Left cardiac atrium (tissue), 4 donors: ENCODE results near the gene RERE. TPM values are rescaled to one million over a fixed set of nuclear protein-coding genes. Genes with fewer than 3 reads are reported as not detected.
"Not testable (repeated sequence)": the region's sequence is repeated elsewhere in the genome, so short reads cannot be mapped to it uniquely, and the experiment has no call there.

Experiments used
- ATAC-seq, 2 donors: fragments of 200-7000 bp; cut with Tn5 transposase; one replicate each; pipeline ENCODE4 v1.9.1; 2020; ENCODE audit warnings: mild to moderate bottlenecking in 2 of 2, moderate library complexity in 2 of 2
- DNase-seq: peaks from one replicate; pipeline ENCODE4 v3.0.0-alpha.2; 2020
- intact Hi-C, 2 donors: fragments of 100-400 bp; cut with DNase I; formaldehyde crosslinking; loops; one replicate each; pipeline versions ENCODE4 v1.14.1 to v1.15.1; 2022 to 2023
- total RNA-seq, 2 donors: library from RNA; stranded (reverse); fragmentation: NEBNext Ultra II Directional; extraction: Animal tissue kit (Norgen Biotek cat#: 25700); gene quantifications; one replicate each; pipeline ENCODE4 v1.2.1, GENCODE V29; 2021
- donor health status: DM: no; HTN: yes; CAD: no.
- donor health status: DM: no; HTN: yes; CAD: no; lungs with severe emphysema.
- donor health status: DM: yes; HTN: yes; CAD: no.
- donor health status: Dilated cardiomyopathy.

RERE gene
- total RNA-seq, 2 donors from 2014 or later: 128 to 162 TPM

DNA sequence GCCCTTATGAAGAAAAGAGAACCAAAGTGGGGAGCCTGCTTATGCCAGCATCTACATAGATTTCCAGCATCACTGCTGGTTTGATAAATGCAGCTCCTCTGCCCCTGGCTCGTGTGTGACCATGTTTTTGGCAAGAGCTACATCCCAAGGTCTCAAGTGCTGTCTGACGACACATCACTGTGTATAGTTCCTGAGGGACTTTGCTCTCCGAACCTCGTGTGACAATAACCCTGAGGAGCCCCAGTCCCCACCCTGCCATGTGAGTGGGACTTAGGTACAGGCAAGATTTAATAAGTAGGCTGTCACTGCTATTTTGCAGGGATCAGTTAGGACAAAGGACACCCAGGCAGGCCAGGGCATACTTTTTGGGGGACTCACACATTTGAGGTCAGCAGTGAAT is 28.8 kb upstream of the RERE start:
- ATAC-seq: no peak
- intact Hi-C loops: loop anchor here in 1 of 2 donors (10.0 kb wide), 2 partner anchors 121 to 291 kb away; no protein-coding TSS in a partner anchor
- DNase-seq: no peak

DNA sequence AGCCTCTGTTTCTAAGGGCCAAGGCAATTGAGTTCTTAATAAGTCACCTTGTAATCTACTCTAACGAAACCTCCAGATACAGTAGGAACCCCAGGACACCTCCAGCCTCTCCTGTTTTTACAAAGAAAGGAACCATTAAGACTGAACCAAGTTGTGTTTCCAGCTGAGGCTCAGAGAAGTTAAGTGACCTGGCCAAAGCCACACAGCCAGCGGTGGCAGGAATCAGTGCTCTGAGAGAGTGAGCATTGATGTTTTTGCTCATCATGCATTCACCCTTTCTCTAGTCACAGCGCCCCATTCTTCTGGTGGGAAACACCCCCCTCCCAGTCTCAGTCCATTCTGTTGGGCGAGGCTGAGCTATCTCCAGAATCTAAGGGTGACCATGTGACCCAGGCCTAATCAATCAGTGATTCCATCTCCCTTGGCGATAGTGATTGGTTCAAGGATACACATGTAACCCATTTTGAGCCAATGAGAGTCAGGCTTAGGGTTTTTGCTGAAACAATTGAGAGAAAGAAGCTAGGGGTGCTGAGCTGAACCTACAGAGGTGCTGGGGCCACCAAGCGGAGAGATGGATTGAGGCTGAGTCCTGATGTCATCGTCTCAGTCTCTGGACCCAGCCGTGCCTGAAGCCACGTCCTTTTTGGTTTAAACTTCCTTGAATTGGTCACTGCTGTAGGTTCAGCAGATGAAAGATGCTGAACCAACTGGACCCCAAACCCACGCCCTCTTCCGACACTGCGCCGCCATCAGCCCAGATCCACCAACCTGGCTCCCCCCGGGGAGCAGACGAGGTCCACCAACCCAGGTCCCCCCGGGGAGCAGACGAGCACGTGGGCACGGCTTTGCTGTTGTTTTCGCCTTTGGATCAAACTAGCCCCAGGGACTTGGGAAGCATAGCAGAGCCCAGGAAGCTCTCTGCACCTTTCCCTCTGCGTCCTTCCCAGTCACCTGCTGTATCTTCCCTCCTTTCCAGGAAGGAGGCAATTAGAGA is 28.0 kb upstream of the RERE start:
- no peak for ATAC-seq
- intact Hi-C loops: loop anchor here in 1 of 2 donors (10.0 kb wide), 2 partner anchors 121 to 291 kb away; no protein-coding TSS in a partner anchor
- no peak for DNase-seq

DNA sequence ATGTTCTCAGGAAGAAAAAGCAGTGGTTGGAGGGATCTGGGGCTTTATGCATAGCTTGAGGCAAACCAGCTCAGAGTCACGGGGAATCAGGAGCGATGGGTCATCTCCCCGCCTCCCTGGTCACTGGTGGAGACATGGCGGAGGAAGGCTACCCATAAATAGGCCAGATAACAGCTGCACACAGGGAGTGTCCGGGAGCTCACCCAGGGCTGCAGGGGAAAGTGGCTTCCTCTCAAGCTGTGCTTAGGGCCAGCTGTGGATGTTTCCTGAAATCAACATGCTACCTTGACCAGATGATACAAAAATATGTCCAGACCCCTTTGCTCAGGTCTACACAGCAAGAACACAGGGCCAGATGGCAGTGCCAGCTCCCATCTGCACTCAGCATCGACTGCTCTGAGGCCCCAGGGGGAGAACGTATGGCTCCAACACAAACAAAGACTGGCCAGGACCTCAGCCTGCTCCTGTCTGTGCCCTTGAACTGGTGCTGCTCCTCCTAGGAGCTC is 27.1 kb upstream of the RERE start:
- ATAC-seq: peak in 1 of 2 donors; percentile 49
- intact Hi-C loops: loop anchor here in 1 of 2 donors (10.0 kb wide), 2 partner anchors 120 to 290 kb away; no protein-coding TSS in a partner anchor
- peak; percentile 40 for DNase-seq

DNA sequence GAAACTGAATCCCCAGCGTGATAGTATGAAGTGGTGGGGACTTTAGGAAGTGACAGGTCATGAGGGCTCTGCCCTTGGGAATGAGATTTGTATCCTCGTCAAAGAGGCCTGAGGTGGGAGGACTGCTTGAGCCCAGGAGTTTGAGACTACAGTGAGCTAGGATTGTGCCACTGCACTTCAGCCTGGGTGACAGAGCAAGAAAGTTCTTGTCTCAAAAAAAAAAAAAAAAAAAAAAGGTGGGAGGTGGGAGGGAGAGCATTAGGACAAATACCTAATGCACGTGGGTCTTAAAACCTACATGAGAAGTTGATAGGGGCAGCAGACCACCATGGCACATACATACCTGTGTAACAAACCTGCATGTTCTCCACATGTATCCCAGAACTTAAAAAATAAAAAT is 24.0 kb upstream of the RERE start:
- DNase-seq (no peak), ATAC-seq (no peak)
- intact Hi-C loops: loop anchor here in 1 of 2 donors (10.0 kb wide), 2 partner anchors 117 to 287 kb away; no protein-coding TSS in a partner anchor

DNA sequence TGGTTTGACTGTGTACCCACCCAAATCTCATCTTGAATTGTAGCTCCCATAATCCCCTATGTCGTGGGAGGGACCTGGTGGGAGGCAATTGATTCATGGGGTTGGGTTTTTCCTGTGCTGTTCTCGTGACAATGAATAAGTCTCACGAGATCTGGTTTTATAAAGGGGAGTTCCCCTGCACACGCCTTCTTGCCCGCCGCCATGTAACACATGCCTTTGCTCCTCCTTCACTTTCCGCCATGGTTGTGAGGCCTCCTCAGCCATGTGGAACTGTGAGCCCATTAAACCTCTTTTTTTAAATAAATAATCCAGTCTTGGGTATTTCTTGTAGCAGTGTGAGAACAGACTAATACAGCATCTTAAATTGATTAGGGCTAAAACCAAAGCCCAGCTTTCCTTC is 22.6 kb upstream of the RERE start:
- DNase-seq: no peak
- no peak for ATAC-seq
- intact Hi-C loops: loop anchor here in 1 of 2 donors (10.0 kb wide), 2 partner anchors 115 to 285 kb away; no protein-coding TSS in a partner anchor

DNA sequence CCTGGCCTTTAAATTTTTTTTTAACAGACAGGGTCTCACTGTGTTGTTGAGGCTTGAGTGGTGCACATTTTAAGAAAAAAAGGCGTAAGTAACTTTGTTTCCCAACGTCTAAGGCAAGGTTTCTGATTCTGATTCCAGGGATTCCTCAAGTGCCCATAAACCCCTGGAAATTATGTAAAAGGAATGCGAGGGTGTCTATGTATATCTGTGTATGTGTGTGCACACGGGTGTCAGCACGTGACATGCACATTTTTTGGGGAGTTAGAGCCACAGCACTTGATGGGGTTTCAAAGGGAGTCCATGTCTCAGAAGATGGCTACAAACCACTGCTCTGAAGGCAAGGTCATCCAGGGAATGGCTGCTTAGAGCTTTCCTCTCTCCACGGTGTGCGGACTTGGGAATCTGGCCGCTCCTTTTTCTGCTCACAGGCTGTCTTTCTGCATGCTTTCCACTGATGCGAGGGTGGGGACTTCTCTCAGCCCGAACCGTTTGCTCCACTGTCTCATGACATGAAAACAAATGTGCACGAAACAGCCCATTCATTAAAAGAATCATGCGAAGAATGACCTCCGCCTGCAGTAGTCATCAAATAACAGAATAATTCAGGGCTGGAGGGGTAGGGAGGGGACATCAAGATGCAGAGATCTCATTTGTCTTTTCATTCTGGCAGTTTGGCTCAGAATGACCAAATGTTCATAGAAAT is 18.7 kb upstream of the RERE start:
- DNase-seq: no peak
- intact Hi-C loops: no loop called here

DNA sequence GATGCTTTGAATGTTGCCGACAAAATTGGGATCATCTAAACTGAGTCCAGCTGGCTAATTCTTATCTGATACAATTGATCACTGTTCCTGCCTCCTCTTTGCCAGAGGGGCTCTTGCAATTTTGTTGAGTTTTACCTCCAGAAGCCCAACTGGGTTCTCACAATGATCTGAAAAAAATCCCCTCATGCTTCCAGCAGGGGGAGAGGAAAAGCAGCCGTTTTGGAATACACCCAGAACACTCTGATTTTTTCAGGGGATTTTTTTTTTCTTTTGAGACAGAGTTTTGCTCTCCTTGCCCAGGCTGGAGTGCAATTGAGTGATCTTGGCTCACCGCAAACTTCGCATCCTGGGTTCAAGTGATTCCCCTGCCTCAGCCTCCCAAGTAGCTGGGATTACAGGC is 13.9 kb upstream of the RERE start:
- intact Hi-C loops: no loop called here
- DNase-seq: no peak
- no peak for ATAC-seq

More for the DNA sequence above, 18.7 kb upstream of the RERE start:
- ATAC-seq: no peak

DNA sequence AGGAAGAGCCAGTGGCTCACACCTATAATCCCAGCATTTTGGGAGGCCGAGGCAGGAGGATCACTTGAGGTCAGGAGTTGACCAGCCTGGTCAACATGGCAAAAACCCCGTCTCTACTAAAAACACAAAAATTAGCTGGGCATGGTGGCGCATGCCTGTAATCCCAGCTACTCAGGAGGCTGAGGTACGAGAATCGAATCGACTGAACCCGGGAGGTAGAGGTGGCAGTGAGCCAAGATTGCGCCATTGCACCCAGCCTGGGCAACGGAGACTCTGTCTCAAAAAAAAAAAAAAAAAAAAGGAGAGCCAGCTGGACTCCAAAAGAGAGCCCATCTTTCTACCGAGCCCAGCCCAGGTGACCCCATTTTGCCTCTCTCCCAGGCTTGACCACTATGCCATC is 13.3 kb upstream of the RERE start:
- DNase-seq, intact Hi-C loops, ATAC-seq: not testable (repeated sequence)

DNA sequence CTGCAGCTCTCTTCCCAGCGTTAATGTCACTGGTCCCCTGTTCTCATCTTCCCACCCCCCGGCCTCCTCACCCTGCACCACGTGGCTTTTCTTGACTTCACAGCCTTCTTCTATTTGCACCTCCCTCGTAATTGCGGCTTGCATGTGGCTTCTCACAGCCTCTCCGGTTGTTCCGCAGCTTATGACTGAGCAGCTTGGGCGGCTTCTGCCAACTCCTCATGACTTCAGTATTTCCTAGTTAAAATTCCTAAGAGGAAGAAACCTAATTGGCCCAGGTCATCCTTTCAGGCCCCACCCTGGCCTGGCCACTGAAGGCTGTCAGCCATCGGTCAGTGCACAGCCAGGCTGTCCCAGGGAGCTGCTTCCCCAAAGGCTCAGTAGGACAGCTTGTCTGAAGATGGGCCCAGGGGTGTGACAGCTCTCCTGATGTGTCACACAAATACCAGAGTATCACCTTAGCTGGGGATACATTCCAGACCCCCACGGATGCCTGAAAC is 8.6 kb upstream of the RERE start:
- intact Hi-C loops: no loop called here
- DNase-seq (peak; percentile 55), ATAC-seq (peak in 1 of 2 donors; percentile 55)

DNA sequence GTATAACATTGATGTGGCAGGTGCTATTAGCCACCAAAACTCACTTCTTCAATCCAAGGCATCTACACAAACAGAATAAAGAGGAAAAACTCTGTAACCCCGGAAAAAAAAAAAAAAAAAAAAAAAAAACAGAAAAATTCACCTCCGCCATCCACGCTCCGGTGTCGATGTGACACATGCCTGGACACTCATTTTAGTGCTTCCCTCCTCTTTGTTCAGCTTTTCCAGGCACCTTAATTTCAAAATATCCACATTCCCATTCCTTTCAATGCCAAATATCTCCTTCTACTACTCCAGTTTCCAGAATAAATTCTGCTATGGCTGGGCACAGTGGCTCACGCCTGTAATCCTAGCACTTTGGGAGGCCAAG is 5.8 kb upstream of the RERE start:
- no peak for ATAC-seq
- intact Hi-C loops: no loop called here
- no peak for DNase-seq

DNA sequence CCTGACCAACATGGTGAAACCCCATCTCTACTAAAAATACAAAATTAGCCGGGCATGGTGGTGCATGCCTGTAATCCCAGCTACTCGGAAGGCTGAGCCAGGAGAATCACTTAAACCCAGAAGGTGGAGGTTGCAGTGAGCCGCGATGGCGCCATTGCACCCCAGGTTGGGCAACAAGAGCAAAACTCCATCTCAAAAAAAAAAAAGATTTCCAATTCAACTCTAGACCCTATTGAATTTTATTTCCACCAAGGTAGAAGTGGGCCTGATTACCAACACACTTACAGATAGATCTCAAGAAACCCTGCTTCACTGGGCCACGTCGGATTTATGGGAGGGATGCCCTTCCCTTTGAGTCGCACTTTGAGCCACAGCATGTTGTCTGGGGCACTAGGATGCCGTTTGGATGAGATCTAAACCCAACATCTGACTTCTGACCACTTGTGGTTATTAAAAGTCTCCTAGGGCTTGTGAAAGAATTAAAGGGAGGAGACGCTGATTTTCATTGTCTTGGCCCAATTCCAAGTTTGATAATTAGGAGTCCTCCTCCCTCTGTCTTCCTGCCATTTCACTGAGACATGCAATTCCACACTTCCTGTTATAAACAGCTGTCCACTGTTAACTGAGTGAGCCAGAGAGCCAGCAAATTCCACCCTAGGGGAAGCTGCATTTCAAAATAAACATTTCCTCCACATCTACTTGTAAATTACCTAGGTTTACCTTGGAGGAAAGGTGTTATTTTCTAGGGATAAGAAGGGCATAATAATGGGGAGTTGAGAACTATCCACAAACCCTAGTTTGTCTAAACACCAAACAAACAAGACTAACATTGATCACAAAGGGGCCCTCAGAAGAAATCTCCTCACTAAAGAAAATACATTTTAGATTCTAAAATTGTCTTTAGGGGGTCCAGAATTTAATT is 5.2 kb upstream of the RERE start:
- ATAC-seq (peak; percentile 63 to 80), DNase-seq (no peak)
- intact Hi-C loops: no loop called here

DNA sequence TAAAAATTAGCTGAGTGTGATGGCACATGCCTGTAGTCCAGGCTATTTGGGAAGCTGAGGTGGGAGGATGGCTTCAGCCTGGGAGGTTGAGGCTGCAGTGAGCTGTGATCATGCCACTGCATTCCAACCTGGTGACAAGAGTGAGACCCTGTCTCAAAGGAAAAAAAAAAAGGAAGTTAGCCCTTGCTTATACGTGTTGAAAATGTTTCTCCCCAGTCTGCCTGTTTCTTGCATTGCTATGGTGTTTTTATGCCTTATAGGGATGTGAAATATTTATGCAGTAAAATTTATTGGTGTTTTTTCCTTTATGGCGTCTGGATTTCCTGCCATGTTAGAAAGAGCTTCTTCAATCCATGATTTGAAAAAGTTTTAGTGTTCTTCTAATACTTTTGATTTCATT is 3.6 kb upstream of the RERE start:
- DNase-seq: no peak
- no peak for ATAC-seq
- intact Hi-C loops: no loop called here

DNA sequence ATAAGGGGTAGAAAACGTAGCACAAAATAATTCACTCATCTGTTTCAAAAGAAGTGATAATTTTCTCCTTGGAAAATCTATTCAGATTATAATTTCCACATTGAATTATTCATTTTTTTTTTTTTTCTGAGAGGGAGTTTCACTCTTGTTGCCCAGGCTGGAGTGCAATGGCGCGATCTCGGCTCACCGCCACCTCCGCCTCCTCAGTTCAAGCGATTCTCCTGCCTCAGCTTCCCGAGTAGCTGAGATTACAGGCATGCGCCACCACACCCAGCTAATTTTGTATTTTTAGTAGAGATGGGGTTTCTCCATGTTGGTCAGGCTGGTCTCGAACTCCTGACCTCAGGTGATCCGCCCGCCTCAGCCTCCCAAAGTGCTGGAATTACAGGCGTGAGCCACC is 1.3 kb upstream of the RERE start:
- ATAC-seq, intact Hi-C loops, DNase-seq: not testable (repeated sequence)

DNA sequence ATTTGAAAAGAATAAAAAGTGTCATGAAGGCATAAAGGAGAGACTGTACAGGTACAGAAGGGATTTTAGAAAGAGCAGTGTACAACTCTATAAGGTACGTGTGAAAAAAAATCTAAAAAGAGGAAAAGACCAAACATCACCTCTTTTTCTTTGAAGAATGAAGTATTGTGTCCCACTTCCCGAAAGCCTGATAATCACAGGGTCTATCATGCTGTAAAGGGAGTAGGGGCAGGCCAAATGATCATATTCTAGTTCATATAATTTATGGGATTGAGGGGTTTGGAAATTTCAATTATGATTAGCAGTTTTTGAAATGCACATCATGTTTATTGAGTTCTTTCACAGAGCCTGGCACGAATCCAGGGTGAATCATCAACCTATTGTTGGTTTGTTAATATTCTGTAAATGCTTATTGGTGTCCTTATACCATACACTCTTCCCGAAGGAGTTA is 910 bp upstream of the RERE start:
- no peak for ATAC-seq
- intact Hi-C loops: no loop called here
- peak; percentile 62 for DNase-seq

DNA sequence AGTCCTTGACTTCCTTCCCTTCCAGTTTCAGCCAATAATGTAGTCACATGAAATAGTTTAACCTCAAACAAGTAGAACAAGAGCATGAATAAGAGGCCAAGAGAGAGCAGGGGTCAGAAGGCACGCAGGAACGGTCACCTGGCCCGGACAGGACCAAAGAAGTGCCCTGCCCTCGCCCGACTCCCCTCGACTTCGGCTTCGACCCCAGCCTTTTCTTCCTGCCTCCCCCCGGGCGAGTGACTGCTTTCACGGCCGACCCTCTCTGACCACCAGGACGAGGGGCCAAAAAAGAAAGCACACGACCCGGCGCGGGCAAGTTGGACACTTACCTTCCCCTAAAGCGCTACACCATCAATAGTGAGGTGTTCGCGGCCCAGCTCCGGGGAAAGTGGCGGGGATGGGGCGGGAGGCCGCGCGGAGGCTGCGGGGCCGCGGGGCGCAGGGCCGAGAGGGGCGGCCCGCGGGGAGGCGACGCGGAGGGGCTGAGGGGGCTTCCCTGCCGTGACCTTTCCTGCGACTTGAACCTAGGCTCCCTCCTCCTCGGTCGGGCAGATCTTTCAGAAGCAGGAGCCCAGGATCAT is 519 bp downstream of the RERE start:
- intact Hi-C loops: no loop called here
- ATAC-seq (peak; percentile 19 to 44), DNase-seq (peak; percentile 29)

DNA sequence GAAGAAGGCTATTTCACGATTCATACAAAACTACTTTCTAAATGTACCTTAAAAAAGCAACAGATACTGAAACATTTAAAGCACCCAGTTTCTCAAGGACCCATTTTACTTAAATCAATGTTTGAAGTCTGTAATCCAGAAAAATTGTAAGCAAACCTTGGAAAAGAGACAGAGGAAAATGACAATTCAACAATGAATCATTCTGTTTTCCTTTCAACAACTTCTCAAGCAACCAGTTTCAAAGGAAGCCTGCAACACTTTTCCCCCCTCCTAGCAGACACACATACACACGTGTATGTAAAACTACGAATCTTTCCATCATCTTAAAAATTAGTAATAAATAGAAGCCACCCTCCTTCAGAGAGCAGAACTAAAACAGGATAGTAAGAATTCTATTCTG is 1.2 kb downstream of the RERE start:
- ATAC-seq (no peak), DNase-seq (no peak)
- intact Hi-C loops: no loop called here

DNA sequence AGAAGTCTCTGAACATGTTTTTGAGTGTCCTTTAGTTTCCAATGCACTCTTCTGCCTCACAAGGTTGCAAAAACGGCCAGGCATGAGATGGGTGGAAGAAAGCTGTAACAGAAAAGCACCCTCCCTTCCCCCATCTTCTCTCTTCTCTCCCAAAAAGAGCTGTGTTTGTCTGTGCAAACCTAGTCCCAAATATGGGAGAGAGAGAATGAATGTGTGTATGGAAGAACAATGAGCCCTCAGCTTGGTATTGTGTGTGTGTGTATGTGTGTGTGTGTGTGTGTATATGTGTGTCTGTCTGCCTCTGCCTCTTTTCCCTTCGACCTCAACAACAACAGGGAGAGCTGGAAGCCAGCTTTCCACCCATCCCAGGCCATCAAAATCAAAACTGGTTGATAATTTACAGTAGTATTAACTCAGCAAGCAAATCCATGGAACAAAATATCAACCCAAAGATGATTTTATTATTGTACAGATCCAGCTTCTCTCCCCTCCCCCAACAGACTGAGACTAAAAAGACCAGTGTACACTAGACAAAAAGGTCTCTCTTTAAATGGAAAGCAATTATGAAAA is 1.8 kb downstream of the RERE start:
- intact Hi-C loops: no loop called here
- DNase-seq: no peak
- no peak for ATAC-seq

DNA sequence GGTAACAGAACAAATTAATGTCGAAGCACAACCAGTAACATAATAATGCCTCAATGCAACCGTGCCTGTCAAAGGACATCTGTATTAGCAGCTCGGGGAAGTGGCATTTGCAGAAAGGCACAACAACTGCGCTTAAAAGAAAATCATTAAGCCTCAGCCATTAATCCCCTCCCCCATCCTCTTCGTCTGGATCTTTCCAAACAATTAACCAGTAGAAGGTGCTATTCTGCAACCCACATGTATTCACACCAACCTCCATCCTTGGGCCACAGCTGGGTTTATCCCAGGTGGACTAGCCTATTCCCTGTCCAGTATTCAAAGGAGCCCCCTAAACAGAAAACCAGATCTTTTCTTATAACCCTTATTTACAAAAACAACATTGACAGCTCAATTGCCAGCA is 2.6 kb downstream of the RERE start:
- intact Hi-C loops: no loop called here
- DNase-seq (no peak), ATAC-seq (no peak)
